Duodenal mucosa (tissue), 2 donors: ENCODE measurements around the gene RASSF4.

ENCODE experiments used
- H3K27ac ChIP-seq: one replicate; pipeline ENCODE4 v1.7.0; 2013; ENCODE audit warnings: low read depth, low read length
- H3K27me3 ChIP-seq, 2 donors: one replicate each; pipeline ENCODE4 v1.7.0; 2013; ENCODE audit warnings: low read length in 2 of 2, control low read depth in 1 of 2; ENCODE audit not compliant: insufficient read depth in 2 of 2, control insufficient read depth in 1 of 2
- H3K36me3 ChIP-seq, 2 donors: one replicate each; pipeline ENCODE4 v1.7.0; 2013; ENCODE audit warnings: low read length in 2 of 2, control low read depth in 1 of 2; ENCODE audit not compliant: insufficient read depth in 2 of 2, control insufficient read depth in 1 of 2
- H3K4me1 ChIP-seq, 2 donors: one replicate each; pipeline ENCODE4 v1.7.0; 2013; ENCODE audit warnings: low read length in 2 of 2, control low read depth in 1 of 2; ENCODE audit not compliant: insufficient read depth in 2 of 2, control insufficient read depth in 1 of 2
- H3K4me3 ChIP-seq, 2 donors: one replicate each; pipeline ENCODE4 v1.7.0; 2013; ENCODE audit warnings: low read length in 2 of 2, low read depth in 1 of 2
- H3K9ac ChIP-seq, 2 donors: one replicate each; pipeline ENCODE4 v1.7.0; 2013; ENCODE audit warnings: low read length in 2 of 2, low read depth in 1 of 2
- H3K9me3 ChIP-seq, 2 donors: one replicate each; pipeline ENCODE4 v1.7.0; 2013; ENCODE audit warnings: low read length in 2 of 2, control low read depth in 1 of 2; ENCODE audit not compliant: control insufficient read depth in 1 of 2

The RASSF4 gene

DNA sequence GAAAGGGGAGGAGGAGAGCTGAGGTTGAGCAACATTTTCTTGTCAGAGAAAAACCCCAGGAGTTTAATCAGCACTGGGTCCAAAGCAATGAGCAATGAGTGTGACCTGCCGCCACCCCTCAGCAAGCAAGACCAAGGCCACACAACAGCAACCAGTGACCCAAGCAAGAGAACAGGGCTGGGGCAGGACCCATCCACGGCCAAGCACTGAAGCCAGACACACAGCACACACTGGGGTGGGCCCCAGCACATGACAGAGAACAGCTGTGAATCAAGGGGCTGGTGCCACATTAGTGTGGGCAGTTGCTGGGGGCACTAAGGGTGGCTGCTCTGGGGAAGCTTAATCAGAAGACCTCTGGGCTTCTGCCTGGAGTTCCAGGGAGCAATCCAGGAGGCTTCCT is 32.2 kb upstream of the RASSF4 start:
- Histone ChIP-seq H3K9ac (no peak overlapping the region), H3K27ac (no peak overlapping the region), H3K9me3 (no peaks in the 10 kb centered on the region), H3K27me3 (no peaks in the 10 kb centered on the region), H3K36me3 (no peaks in the 10 kb centered on the region), H3K4me1 (peaks cover 6 to 13% of the 10 kb centered on the region in 2 donors), H3K4me3 (no peak overlapping the region)

DNA sequence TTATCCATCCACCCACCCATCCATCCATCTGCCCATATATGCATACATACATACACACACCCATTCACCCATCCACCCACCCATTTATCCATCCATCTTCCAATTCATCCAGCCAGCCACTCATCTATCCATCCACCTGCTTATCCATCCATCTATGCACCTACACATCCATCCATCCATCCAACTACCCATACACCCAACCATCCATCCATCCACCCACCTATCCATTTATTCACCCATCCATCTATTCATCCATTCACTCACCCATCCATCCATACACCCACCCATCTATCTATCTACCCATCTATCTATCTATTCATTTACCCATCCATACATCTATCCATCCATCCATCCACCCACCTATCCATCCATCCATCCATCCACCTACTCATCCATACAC is 31.1 kb upstream of the RASSF4 start:
- Histone ChIP-seq H3K27ac (no peak overlapping the region), H3K27me3 (no peaks in the 10 kb centered on the region), H3K36me3 (no peaks in the 10 kb centered on the region), H3K4me3 (no peak overlapping the region), H3K4me1 (peaks cover 13 to 19% of the 10 kb centered on the region in 2 donors), H3K9me3 (no peaks in the 10 kb centered on the region), H3K9ac (no peak overlapping the region)

DNA sequence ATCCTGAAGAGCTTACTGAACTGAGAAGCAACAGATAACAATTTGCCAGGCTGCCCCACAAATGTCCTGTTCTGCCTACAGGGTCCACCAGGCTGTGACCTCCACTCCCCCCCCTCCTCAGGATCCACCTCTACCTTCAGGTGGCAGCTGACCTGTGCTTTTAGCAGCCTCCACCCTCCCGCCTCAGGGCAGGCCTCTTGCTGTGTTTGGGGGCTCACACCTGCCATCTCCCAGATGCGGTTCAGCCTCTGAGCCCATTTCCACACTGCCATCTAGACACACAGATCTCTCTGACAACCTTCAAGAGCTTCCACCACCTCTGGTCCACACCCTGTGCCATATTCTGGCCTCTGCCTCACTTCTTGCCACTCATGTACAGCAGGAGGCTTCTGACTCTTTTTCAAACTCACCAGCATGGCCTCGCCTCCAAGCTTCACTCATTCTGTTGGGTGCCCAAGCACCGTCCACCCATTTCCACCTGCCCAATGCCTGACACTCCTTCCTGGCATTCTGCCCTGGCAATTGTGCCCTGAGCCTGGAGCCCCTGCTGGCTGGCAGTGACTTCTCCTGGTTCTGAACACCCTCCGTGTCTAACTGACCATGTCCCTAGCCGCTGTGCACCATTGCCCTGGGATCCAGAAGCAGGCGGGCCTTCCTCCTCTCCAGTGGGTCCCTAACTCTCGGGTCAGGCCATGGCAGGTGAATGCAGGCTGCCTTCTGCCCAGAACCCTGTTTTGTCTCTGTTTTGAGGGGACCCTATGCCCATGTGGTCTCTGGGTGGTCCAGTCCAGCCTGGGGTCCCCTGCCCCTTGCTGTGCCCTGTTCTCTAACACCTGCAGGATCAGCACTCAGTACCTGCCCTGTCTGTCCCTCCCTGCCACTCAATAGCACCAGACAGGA is 30.0 kb upstream of the RASSF4 start:
- H3K36me3 ChIP-seq = no peaks in the 10 kb centered on the region
- H3K27ac ChIP-seq = no peak overlapping the region
- no peak overlapping the region for H3K4me3 ChIP-seq
- H3K9me3 ChIP-seq = no peaks in the 10 kb centered on the region
- H3K9ac ChIP-seq = no peak overlapping the region
- H3K4me1 ChIP-seq = peaks cover 13 to 19% of the 10 kb centered on the region in 2 donors
- no peaks in the 10 kb centered on the region for H3K27me3 ChIP-seq

DNA sequence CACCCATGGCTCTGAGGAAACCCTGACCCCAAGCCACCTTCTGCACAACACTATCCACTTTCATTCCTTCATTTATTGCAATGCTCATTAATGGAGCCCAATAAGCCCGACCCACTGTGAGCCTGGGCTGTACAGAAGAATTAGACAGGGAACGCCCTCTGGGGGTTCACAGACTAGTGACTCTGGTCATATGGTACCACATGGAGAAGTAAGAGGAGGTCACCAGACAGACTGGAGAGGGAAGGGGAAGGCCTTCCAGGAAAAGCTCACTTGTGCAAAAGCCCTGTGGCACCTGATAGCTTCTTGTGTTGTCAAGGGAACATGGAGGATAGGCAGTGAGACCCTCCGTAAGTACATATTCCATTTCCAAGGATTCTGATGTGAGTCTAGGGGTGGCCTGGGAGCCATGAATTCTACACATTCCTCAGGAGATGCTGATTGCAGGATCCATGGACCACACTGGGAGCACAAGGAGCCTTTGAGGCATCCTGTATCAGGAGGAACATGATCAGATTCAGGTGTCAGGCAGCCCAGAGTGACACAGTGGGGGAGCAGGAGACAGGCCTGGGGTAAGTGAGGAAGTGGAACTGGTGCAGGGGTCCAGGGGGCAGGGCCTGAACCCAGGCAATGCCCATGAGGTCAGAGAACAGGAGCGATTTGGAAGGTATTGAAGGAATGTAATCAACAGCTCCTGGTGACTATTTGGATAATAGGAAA is 28.5 kb upstream of the RASSF4 start:
- Histone ChIP-seq H3K27me3 (no peaks in the 10 kb centered on the region), H3K9ac (no peak overlapping the region), H3K4me3 (no peak overlapping the region)

DNA sequence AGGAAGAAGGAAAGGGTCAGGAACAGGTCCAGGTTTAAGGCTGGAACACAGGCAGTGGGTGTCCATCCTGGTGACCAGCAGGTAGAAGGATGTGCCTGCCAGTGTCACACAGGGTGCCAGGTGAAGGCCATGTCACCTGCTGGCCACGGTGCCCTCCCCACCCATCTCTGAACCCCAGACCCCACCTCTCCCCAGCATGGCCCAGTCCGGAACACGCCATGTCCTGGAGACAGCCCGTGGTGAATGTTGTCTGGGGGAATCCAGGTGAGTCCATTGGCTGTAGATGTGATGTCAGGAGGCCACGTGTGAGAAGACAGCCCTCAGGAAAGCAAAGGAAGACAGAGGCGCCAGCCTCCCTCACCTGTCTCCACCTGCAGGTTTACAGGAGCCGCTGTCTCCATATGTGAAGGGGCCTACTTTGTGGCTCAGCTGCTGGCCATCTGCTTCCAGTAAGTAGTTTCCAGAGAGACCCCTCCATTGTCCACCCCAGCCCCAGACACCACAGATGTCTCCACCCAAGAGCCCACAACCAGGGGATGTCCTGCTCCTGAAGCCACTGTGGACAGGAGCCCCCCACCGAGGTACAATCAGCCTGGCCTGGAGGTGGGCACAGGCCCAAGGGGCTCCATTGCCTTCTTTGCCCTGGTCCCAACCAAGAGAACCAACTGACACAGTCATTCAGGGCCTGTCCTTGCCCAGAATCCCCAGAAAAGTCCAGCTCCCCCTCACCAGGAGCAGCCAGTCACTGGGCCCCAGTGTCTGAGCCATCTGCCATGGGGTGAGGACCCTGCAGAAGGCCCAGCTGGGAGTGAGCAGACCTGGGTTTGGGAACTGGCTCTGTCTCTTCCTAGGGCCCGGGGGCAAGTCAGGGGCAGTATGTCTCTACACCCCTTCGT is 27.7 kb upstream of the RASSF4 start:
- no peaks in the 10 kb centered on the region for H3K27me3 ChIP-seq
- no peak overlapping the region for H3K27ac ChIP-seq
- no peaks in the 10 kb centered on the region for H3K36me3 ChIP-seq
- H3K9me3 ChIP-seq = no peaks in the 10 kb centered on the region
- no peak overlapping the region for H3K9ac ChIP-seq
- peaks cover 17 to 23% of the 10 kb centered on the region in 2 donors for H3K4me1 ChIP-seq
- no peak overlapping the region for H3K4me3 ChIP-seq

More for the DNA sequence above, 28.5 kb upstream of the RASSF4 start:
- no peak overlapping the region for H3K27ac ChIP-seq
- H3K36me3 ChIP-seq = no peaks in the 10 kb centered on the region
- H3K9me3 ChIP-seq = no peaks in the 10 kb centered on the region
- H3K4me1 ChIP-seq = peaks cover 16 to 23% of the 10 kb centered on the region in 2 donors

DNA sequence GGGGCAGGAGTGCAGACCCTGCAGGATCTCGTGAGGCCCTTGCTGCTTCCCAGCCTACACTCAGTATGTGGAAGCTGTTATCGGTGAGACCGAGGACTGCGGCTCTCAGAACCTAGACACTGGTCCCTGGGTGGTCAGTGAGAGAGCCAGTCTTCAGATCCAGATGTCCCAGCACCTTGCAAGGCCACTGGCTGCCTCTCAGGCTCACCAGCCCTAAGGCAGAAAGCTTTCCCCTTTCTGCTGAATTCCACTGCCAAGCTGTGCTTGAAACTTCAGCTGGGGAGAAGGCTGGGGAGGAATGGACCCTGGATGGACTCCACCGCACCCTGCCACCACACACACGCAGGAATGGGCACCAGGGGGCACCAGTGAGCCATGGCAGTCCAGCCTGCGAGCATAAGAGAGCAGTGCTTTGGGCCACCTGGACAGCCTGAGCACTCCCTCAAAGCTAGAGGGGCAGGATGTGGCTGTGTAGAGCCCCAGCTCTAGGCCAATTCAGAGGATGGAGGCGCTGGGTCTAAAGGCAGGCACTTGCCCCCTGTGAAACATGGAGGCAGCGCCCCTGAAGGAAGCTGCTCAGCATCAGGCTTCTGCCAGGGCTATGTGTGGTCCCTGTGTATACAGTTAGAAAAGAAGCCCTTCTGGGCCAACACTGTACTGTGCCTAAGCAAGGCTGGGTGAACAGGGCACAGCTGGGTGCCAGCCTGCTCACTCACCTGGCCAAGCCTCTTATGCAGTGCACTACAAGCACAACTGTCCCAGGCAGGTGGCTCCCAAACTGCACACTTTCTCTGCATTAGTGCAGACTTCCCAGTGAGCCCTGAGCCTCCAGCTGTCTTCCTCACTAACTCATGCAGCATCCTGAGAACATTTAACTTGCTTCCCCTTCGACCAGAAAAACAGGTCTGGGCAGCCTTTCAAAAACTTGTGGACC is 26.8 kb upstream of the RASSF4 start:
- no peaks in the 10 kb centered on the region for H3K27me3 ChIP-seq
- no peaks in the 10 kb centered on the region for H3K36me3 ChIP-seq
- no peak overlapping the region for H3K4me3 ChIP-seq
- no peaks in the 10 kb centered on the region for H3K9me3 ChIP-seq
- no peak overlapping the region for H3K9ac ChIP-seq
- H3K27ac ChIP-seq = no peak overlapping the region
- peaks cover 11 to 14% of the 10 kb centered on the region in 2 donors for H3K4me1 ChIP-seq

DNA sequence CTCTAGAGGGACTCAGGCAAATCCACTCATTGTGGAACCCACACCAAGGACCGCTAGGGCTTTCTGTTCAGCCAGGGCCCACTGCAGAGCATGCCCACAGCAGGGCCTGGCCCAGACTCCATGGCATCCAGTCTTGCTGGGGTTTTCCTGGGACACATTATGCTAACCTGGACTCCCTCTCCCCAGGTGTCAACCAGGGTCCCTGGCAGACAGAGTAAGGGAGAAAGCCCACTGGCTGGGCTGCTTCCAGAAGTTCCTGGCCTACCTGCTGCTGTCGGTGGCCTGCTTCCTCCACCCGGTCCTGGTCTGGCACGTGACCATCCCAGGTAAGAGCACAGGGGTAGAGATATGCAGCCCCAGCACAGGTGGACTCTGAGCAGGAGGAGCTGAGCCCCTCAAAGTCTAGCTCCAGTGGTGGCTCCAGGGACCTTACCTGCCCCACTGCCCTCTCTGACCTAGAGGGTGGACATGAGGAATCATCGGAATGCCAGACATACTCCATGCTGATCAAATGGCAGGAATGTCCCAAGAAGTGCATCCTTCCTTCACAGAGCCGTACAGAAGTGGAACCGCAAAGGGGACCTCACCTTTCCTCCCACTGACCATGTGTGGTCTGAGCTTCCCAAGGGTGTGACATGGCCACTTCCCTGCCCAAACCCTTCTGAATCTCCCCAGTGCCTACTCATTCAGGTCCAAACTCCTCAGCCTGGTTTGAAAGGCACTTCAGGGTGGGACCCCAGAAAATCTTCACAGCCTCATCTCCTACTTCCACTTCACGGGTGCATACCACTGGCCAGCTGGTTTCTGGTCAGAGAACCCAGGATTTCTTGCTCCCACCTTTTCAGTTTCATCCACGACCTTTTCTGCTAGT is 25.9 kb upstream of the RASSF4 start:
- H3K9me3 ChIP-seq = no peaks in the 10 kb centered on the region
- H3K4me3 ChIP-seq = no peak overlapping the region
- H3K36me3 ChIP-seq = no peaks in the 10 kb centered on the region
- no peaks in the 10 kb centered on the region for H3K27me3 ChIP-seq
- H3K4me1 ChIP-seq = peaks cover 11 to 13% of the 10 kb centered on the region in 2 donors
- no peak overlapping the region for H3K27ac ChIP-seq
- no peak overlapping the region for H3K9ac ChIP-seq

DNA sequence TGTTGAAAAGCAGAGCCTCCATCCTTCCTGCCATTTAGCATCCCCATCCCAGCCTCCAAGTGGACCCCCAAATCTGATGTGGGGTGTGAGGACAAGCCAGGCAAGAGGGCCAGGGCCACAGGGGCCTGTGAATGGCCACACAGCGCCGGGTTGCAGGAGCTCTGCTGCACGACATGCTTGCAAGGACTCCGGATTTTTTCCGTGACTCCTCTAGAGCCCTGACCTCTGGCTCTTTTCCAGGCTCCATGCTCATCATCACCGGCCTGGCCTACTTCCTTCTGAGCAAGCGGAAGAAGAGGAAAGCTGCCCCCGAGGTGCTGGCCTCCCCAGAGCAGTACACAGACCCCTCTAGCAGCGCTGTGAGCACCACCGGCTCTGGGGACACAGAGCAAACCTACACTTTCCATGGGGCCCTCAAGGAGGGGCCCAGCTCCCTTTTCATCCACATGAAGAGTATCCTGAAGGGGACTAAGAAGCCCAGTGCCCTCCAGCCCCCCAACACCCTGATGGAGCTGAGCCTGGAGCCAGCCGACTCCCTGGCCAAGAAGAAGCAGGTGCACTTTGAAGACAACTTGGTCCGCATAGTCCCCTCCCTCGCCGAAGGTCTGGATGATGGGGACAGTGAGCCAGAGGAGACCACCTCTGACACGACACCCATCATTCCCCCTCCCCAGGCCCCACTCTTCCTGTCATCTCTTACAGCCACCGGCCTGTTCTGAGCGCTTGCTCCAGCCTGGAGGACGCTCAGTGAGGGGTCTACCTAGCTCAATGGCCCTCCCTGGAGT is 25.0 kb upstream of the RASSF4 start:
- Histone ChIP-seq H3K4me1 (peaks cover 11 to 13% of the 10 kb centered on the region in 2 donors), H3K27me3 (no peaks in the 10 kb centered on the region), H3K27ac (no peak overlapping the region), H3K9ac (no peak overlapping the region), H3K36me3 (no peaks in the 10 kb centered on the region), H3K4me3 (no peak overlapping the region), H3K9me3 (no peaks in the 10 kb centered on the region)
